Measurements from ENCODE around the gene SERPINA6.
"Not testable (repeated sequence)": the region's sequence is repeated elsewhere in the genome, so short reads cannot be mapped to it uniquely, and the experiment has no call there.

DNA sequence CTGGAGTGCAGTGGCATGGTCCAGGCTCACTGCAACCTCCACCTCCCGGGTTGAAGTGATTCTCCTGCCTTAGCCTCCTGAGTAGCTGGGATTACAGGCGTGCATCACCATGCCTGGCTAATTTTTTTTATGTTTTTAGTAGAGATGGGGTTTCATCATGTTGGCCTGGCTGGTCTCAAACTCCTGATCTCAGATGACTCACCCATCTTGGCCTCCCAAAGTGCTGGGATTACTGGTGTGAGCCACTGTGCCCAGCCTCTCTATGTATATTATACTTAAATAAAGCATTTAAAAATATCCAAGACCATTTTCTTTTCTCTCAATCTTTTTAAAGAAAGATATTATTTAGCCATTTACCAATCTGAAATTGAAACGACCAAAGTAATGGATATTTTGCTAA is 58.9 kb downstream of the SERPINA6 start:
- TF ChIP-seq, protein P1, sequence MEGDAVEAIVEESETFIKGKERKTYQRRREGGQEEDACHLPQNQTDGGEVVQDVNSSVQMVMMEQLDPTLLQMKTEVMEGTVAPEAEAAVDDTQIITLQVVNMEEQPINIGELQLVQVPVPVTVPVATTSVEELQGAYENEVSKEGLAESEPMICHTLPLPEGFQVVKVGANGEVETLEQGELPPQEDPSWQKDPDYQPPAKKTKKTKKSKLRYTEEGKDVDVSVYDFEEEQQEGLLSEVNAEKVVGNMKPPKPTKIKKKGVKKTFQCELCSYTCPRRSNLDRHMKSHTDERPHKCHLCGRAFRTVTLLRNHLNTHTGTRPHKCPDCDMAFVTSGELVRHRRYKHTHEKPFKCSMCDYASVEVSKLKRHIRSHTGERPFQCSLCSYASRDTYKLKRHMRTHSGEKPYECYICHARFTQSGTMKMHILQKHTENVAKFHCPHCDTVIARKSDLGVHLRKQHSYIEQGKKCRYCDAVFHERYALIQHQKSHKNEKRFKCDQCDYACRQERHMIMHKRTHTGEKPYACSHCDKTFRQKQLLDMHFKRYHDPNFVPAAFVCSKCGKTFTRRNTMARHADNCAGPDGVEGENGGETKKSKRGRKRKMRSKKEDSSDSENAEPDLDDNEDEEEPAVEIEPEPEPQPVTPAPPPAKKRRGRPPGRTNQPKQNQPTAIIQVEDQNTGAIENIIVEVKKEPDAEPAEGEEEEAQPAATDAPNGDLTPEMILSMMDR (IDR thresholded peaks at IDR 0.05), result not testable (repeated sequence)
- not testable (repeated sequence) for TF ChIP-seq POLR2A (IDR thresholded peaks at IDR 0.05)
